HepG2 (cell line): ENCODE data around the gene SRSF11. TPM values are rescaled to one million over a fixed set of nuclear protein-coding genes. Genes with fewer than 3 reads are reported as not detected.

ENCODE experiments used
- ATM ChIP-seq: fragments of 450-650 bp; IDR thresholded peaks from 2 replicates; pipeline ENCODE4 v1.7.1; 2017; ENCODE audit warnings: mild to moderate bottlenecking, borderline replicate concordance
- CENPT ChIP-seq: sonication (generic); formaldehyde crosslinking; IDR thresholded peaks from 2 replicates; pipeline ENCODE4 v1.8.0; 2022; ENCODE audit warnings: low read depth, mild to moderate bottlenecking, moderate library complexity, missing genetic modification reagents
- EP300 ChIP-seq, 3 experiments: sonication (generic) in 1 of 3; formaldehyde crosslinking in 1 of 3; IDR thresholded peaks; 2 replicates each; pipeline versions ENCODE4 v1.5.1 to v1.6.1; 2011 to 2020; ENCODE audit warnings: low read depth in 2 of 3, low read length in 2 of 3, borderline replicate concordance in 1 of 3, improper control_type of control experiment in 1 of 3, mild to moderate bottlenecking in 1 of 3, missing genetic modification reagents in 1 of 3, moderate library complexity in 1 of 3
- HIVEP1 ChIP-seq: sonication (generic); formaldehyde crosslinking; IDR thresholded peaks from 2 replicates; pipeline ENCODE4 v1.4.0; 2020; ENCODE audit warnings: mild to moderate bottlenecking, missing genetic modification reagents
- KDM2A ChIP-seq: sonication (generic); formaldehyde crosslinking; IDR thresholded peaks from 2 replicates; pipeline ENCODE4 v1.4.0; 2020; ENCODE audit warnings: low read depth, missing genetic modification reagents, borderline replicate concordance
- KLF13 ChIP-seq: sonication (generic); formaldehyde crosslinking; IDR thresholded peaks from 2 replicates; pipeline ENCODE4 v1.4.0; 2020; ENCODE audit warnings: mild to moderate bottlenecking, missing genetic modification reagents
- NFKB2 ChIP-seq: sonication (generic); formaldehyde crosslinking; IDR thresholded peaks from 2 replicates; pipeline ENCODE4 v1.4.0; 2020; ENCODE audit warnings: missing genetic modification reagents, borderline replicate concordance
- PAF1 ChIP-seq: IDR thresholded peaks from 2 replicates; pipeline ENCODE4 v1.6.1; 2016; ENCODE audit warnings: missing genetic modification reagents, missing compliant biosample characterization
- SMARCE1 ChIP-seq: fragments of 450-650 bp; IDR thresholded peaks from 2 replicates; pipeline ENCODE4 v1.6.1; 2017; ENCODE audit warnings: borderline replicate concordance
- TCF7L2 ChIP-seq: IDR thresholded peaks from 2 replicates; pipeline ENCODE4 v1.6.1; 2011; ENCODE audit warnings: mild to moderate bottlenecking, low read depth, low read length, moderate library complexity
- ZKSCAN1 ChIP-seq: fragments of 150-350 bp; IDR thresholded peaks from 2 replicates; pipeline ENCODE4 v1.6.1; 2014; ENCODE audit warnings: low read length
- ZNF20 ChIP-seq: sonication (generic); formaldehyde crosslinking; IDR thresholded peaks from 2 replicates; pipeline ENCODE4 v1.4.0; 2020; ENCODE audit warnings: mild to moderate bottlenecking, moderate library complexity, missing genetic modification reagents
- ZNF446 ChIP-seq: sonication (generic); formaldehyde crosslinking; IDR thresholded peaks from 2 replicates; pipeline ENCODE4 v1.5.0; 2020; ENCODE audit warnings: mild to moderate bottlenecking, missing genetic modification reagents
- ZSCAN29 ChIP-seq: sonication (generic); formaldehyde crosslinking; conservative IDR thresholded peaks from 2 replicates; pipeline ENCODE4 v1.4.0; 2020; ENCODE audit warnings: mild to moderate bottlenecking, missing genetic modification reagents
- polyA plus RNA-seq, 8 experiments: library from polyadenylated mRNA; depleted of rRNA in 3 of 8; stranded (reverse) in 7 of 8; unstranded in 1 of 8; fragments of >200 nt; fragmentation: Illumina TruSeq in 4 of 8; extraction: Trizol in 4 of 8; gene quantifications; 2 replicates each; pipeline versions ENCODE4 v1.2.1 to v1.2.3, GENCODE V29; 2011 to 2016; ENCODE audit warnings: low read depth in 4 of 8, missing spikeins in 1 of 8, mixed read lengths in 1 of 8; ENCODE audit not compliant: insufficient read depth in 1 of 8
- total RNA-seq, 5 experiments: library from RNA; depleted of rRNA; stranded (reverse); fragments of >200 nt; fragmentation: Illumina TruSeq; extraction: Trizol; gene quantifications; 2 replicates each; pipeline ENCODE4 v1.2.3, GENCODE V29; 2016; ENCODE audit warnings: low read depth in 1 of 5
- TF ChIP-seq, protein P1 (sequence below): sonication (generic); formaldehyde crosslinking; IDR thresholded peaks from 2 replicates; pipeline ENCODE4 v1.5.0; 2020; ENCODE audit warnings: mild to moderate bottlenecking, missing genetic modification reagents, borderline replicate concordance
- TF ChIP-seq, protein P2 (sequence below): sonication (generic); formaldehyde crosslinking; IDR thresholded peaks from 2 replicates; pipeline ENCODE4 v1.4.0; 2020; ENCODE audit warnings: mild to moderate bottlenecking, missing genetic modification reagents

Gene SRSF11
- total and polyA plus RNA-seq, 2 of the 13 experiments (the other 11 are each of a cell fraction or from before 2014, with no cell fraction given) = 118 to 381 TPM

GRCh38 chr1:70205434-70206118 is 15.6 kb upstream of the SRSF11 start, which contains the start of gene LRRC40 (continued):
- TF ChIP-seq, protein P1, sequence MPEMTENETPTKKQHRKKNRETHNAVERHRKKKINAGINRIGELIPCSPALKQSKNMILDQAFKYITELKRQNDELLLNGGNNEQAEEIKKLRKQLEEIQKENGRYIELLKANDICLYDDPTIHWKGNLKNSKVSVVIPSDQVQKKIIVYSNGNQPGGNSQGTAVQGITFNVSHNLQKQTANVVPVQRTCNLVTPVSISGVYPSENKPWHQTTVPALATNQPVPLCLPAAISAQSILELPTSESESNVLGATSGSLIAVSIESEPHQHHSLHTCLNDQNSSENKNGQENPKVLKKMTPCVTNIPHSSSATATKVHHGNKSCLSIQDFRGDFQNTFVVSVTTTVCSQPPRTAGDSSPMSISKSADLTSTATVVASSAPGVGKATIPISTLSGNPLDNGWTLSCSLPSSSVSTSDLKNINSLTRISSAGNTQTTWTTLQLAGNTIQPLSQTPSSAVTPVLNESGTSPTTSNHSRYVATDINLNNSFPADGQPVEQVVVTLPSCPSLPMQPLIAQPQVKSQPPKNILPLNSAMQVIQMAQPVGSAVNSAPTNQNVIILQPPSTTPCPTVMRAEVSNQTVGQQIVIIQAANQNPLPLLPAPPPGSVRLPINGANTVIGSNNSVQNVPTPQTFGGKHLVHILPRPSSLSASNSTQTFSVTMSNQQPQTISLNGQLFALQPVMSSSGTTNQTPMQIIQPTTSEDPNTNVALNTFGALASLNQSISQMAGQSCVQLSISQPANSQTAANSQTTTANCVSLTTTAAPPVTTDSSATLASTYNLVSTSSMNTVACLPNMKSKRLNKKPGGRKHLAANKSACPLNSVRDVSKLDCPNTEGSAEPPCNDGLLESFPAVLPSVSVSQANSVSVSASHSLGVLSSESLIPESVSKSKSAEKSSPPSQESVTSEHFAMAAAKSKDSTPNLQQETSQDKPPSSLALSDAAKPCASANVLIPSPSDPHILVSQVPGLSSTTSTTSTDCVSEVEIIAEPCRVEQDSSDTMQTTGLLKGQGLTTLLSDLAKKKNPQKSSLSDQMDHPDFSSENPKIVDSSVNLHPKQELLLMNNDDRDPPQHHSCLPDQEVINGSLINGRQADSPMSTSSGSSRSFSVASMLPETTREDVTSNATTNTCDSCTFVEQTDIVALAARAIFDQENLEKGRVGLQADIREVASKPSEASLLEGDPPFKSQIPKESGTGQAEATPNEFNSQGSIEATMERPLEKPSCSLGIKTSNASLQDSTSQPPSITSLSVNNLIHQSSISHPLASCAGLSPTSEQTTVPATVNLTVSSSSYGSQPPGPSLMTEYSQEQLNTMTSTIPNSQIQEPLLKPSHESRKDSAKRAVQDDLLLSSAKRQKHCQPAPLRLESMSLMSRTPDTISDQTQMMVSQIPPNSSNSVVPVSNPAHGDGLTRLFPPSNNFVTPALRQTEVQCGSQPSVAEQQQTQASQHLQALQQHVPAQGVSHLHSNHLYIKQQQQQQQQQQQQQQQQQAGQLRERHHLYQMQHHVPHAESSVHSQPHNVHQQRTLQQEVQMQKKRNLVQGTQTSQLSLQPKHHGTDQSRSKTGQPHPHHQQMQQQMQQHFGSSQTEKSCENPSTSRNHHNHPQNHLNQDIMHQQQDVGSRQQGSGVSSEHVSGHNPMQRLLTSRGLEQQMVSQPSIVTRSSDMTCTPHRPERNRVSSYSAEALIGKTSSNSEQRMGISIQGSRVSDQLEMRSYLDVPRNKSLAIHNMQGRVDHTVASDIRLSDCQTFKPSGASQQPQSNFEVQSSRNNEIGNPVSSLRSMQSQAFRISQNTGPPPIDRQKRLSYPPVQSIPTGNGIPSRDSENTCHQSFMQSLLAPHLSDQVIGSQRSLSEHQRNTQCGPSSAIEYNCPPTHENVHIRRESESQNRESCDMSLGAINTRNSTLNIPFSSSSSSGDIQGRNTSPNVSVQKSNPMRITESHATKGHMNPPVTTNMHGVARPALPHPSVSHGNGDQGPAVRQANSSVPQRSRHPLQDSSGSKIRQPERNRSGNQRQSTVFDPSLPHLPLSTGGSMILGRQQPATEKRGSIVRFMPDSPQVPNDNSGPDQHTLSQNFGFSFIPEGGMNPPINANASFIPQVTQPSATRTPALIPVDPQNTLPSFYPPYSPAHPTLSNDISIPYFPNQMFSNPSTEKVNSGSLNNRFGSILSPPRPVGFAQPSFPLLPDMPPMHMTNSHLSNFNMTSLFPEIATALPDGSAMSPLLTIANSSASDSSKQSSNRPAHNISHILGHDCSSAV (CRISPR knock-in tag) = no peak
- TF ChIP-seq ZNF20 = no peak
- TF ChIP-seq KDM2A = peak; percentile 98
- TF ChIP-seq KLF13 (CRISPR knock-in tag) = peak; percentile 36; the same call in 1 of the 2 replicates
- TF ChIP-seq ATM = no peak
- TF ChIP-seq HIVEP1 (CRISPR knock-in tag) = peak; percentile 95
- peak in 1 of 2 experiments; percentile 37; a peak in 2 of 4 replicates for TF ChIP-seq EP300 (IDR thresholded peaks at IDR 0.05; ENCODE audit: low read depth in 2 of 2, low read length in 2 of 2)
- TF ChIP-seq EP300 (CRISPR knock-in tag; IDR thresholded peaks at IDR 0.05; ENCODE audit: borderline replicate concordance) = no peak
- no peak for TF ChIP-seq TCF7L2
- no peak for TF ChIP-seq SMARCE1
- TF ChIP-seq ZNF446 (CRISPR knock-in tag) = peak; percentile 73
- TF ChIP-seq, protein P2, sequence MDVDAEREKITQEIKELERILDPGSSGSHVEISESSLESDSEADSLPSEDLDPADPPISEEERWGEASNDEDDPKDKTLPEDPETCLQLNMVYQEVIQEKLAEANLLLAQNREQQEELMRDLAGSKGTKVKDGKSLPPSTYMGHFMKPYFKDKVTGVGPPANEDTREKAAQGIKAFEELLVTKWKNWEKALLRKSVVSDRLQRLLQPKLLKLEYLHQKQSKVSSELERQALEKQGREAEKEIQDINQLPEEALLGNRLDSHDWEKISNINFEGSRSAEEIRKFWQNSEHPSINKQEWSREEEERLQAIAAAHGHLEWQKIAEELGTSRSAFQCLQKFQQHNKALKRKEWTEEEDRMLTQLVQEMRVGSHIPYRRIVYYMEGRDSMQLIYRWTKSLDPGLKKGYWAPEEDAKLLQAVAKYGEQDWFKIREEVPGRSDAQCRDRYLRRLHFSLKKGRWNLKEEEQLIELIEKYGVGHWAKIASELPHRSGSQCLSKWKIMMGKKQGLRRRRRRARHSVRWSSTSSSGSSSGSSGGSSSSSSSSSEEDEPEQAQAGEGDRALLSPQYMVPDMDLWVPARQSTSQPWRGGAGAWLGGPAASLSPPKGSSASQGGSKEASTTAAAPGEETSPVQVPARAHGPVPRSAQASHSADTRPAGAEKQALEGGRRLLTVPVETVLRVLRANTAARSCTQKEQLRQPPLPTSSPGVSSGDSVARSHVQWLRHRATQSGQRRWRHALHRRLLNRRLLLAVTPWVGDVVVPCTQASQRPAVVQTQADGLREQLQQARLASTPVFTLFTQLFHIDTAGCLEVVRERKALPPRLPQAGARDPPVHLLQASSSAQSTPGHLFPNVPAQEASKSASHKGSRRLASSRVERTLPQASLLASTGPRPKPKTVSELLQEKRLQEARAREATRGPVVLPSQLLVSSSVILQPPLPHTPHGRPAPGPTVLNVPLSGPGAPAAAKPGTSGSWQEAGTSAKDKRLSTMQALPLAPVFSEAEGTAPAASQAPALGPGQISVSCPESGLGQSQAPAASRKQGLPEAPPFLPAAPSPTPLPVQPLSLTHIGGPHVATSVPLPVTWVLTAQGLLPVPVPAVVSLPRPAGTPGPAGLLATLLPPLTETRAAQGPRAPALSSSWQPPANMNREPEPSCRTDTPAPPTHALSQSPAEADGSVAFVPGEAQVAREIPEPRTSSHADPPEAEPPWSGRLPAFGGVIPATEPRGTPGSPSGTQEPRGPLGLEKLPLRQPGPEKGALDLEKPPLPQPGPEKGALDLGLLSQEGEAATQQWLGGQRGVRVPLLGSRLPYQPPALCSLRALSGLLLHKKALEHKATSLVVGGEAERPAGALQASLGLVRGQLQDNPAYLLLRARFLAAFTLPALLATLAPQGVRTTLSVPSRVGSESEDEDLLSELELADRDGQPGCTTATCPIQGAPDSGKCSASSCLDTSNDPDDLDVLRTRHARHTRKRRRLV (CRISPR knock-in tag) = no peak; the same call in 1 of the 2 replicates
- no peak for TF ChIP-seq CENPT (CRISPR knock-in tag)
- TF ChIP-seq ZSCAN29 (CRISPR knock-in tag) = no peak
- peak; percentile 81; the same call in 1 of the 2 replicates for TF ChIP-seq NFKB2 (CRISPR knock-in tag)
- no peak for TF ChIP-seq PAF1
- TF ChIP-seq ZKSCAN1 = 0 out of 2 replicates have a peak, but pooled peaks have one; percentile 28
